C1 segment of cervical spinal cord (tissue), 14 donors: Measurements from ENCODE around the gene RMRP.
A peak's percentile ranks its signal among the peaks of the same experiment; 100 is the strongest.
"Not testable (repeated sequence)": the region's sequence is repeated elsewhere in the genome, so short reads cannot be mapped to it uniquely, and the experiment has no call there.

ENCODE experiments used
- DNase-seq, 14 donors: peaks; one replicate each; lab custom pipeline; 2025; lab: John Stamatoyannopoulos, UW

RMRP gene

GRCh38 chr9:35612066-35612465 lies 45.8 kb downstream of the RMRP start:
- DNase-seq: not testable (repeated sequence)

- DNase-seq: peak in 4 of 14 donors; percentile 7 to 12 (median 10)
These were observed 46.5 kb downstream of the RMRP start for GRCh38 chr9:35611230-35611797.

- no peak for DNase-seq
These were observed 48.0 kb downstream of the RMRP start for GRCh38 chr9:35609820-35610163.

- no peak for DNase-seq
These were observed 48.6 kb downstream of the RMRP start for GRCh38 chr9:35609001-35609819.

- DNase-seq: no peak
These were observed 49.6 kb downstream of the RMRP start for GRCh38 chr9:35608221-35608620.
